22Rv1 (cell line): ENCODE measurements around the gene OPHN1.
A peak's percentile ranks its signal among the peaks of the same experiment; 100 is the strongest.

Experiments used
- H3K27ac ChIP-seq: fragments of 450-650 bp; 2 replicates; pipeline ENCODE4 v1.5.1; 2017
- ZFX ChIP-seq: fragments of 450-650 bp; IDR thresholded peaks from 2 replicates; pipeline ENCODE4 v1.6.1; 2017; ENCODE audit warnings: antibody characterized with exemption, borderline replicate concordance
- TF ChIP-seq, protein P1 (sequence below): fragments of 450-650 bp; IDR thresholded peaks from 2 replicates; pipeline ENCODE4 v1.5.1; 2017; ENCODE audit warnings: mild to moderate bottlenecking

The OPHN1 gene, protein sequence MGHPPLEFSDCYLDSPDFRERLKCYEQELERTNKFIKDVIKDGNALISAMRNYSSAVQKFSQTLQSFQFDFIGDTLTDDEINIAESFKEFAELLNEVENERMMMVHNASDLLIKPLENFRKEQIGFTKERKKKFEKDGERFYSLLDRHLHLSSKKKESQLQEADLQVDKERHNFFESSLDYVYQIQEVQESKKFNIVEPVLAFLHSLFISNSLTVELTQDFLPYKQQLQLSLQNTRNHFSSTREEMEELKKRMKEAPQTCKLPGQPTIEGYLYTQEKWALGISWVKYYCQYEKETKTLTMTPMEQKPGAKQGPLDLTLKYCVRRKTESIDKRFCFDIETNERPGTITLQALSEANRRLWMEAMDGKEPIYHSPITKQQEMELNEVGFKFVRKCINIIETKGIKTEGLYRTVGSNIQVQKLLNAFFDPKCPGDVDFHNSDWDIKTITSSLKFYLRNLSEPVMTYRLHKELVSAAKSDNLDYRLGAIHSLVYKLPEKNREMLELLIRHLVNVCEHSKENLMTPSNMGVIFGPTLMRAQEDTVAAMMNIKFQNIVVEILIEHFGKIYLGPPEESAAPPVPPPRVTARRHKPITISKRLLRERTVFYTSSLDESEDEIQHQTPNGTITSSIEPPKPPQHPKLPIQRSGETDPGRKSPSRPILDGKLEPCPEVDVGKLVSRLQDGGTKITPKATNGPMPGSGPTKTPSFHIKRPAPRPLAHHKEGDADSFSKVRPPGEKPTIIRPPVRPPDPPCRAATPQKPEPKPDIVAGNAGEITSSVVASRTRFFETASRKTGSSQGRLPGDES

DNA sequence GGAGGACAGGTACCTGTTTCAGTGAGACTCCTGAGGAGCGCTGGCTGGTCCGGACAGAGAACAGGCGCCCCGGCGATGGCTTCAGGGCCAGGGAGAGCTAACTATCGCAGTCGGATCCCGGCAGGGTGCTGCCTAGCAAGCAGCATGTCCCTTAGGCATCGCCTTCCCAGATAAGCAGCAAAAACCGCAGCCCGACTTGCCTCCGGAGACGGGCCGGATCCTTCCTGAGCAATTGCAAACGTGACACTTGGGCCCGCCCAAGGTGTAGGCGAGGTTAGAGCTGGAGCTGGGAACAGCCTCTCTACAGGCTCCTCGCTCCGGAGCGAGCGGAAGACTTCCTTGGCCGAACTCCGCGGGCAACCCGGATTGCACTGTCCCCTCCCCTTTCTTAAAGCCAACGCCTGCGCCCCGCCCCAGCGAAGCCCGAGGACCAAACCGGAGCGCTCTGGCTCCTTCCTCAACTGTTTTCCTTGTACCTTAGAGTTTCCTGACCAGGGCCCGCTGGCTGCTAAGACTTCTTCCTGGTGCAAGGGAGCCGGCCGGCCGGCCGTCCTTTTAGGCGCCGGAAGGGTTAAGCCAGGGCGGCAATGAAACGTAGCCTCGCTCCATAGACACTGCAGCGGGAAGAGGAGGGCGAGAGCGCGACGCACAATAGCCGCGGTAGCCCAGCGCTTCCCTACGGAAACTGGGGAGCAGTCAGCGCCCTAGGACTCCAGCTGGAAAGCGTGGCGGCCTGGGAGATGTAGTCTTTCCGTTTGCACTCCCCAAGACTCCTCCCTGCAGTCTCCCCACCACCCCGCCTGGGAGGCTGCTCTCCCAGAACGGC, at the start of gene OPHN1:
TSS of gene OPHN1 (minus strand) at position 341 of the 826 bp plus-strand sequence. CDS start 475 bp downstream, outside the sequence.
- H3K27ac ChIP-seq: peak within 1 kb of the TSS; percentile 83
- TF ChIP-seq ZFX: no peak
- TF ChIP-seq, protein P1, sequence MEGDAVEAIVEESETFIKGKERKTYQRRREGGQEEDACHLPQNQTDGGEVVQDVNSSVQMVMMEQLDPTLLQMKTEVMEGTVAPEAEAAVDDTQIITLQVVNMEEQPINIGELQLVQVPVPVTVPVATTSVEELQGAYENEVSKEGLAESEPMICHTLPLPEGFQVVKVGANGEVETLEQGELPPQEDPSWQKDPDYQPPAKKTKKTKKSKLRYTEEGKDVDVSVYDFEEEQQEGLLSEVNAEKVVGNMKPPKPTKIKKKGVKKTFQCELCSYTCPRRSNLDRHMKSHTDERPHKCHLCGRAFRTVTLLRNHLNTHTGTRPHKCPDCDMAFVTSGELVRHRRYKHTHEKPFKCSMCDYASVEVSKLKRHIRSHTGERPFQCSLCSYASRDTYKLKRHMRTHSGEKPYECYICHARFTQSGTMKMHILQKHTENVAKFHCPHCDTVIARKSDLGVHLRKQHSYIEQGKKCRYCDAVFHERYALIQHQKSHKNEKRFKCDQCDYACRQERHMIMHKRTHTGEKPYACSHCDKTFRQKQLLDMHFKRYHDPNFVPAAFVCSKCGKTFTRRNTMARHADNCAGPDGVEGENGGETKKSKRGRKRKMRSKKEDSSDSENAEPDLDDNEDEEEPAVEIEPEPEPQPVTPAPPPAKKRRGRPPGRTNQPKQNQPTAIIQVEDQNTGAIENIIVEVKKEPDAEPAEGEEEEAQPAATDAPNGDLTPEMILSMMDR: no peak

DNA sequence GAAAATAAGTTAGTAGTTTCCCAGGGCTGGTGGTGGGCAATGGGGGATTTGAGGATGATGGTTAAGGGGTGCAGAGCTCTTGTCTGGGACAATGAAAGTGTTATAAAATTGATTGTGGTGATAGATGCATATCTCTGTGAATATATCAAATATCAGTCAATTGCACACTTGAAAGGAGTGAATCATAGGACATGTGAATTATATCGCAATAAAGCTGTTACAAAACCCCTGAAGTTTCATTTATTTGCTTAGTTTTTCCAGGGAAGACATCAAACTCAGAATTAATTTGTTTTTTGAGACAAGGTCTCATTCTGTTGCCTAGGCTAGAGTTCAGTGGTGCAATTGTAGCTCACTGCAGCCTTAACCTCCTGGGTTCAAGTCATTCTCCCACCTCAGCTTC, 47.7 kb upstream of the OPHN1 start:
- TF ChIP-seq, protein P1: no peak
- TF ChIP-seq ZFX: no peak
- H3K27ac ChIP-seq: no peak overlapping the region

DNA sequence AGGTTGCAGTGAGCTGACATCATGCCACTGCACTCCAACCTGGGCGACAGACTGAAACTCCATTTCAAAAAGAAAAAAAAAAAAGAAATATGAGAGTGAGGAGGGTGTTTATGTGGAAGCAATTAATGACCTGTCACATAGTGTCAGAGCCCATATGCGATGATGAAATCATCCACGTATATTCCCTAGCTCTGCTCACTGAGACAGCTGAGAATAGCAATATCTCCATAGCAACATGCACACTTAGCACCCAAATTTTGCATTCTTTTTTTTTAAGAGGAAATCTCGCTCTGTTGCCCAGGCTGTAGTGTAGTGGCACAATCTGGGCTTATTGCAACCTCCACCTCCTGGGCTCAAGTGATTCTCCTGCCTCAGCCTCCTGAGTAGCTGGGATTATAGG, 31.5 kb upstream of the OPHN1 start:
- TF ChIP-seq, protein P1: no peak
- TF ChIP-seq ZFX: no peak

DNA sequence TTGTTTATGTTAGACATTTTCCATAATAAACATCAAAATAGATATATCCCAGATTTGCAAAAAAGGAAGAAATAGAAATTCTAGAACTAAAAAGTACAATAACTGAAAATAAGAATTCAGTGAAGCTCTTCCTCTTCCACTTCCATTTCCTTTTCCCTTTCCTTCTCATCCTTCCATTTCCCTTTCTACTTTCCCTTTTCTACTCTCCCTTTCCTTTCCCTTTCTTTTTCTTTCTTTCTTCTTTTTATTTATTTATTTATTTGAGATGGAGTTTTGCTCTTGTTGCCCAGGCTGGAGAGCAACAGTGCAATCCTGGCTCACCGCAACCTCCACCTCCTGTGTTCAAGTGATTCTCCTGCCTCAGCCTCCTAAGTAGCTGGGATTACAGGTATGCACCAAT, 30.6 kb upstream of the OPHN1 start:
- TF ChIP-seq, protein P1: no peak
- TF ChIP-seq ZFX: no peak
- H3K27ac ChIP-seq: no peak overlapping the region

More for the DNA sequence above, 31.5 kb upstream of the OPHN1 start:
- no peak overlapping the region for H3K27ac ChIP-seq

DNA sequence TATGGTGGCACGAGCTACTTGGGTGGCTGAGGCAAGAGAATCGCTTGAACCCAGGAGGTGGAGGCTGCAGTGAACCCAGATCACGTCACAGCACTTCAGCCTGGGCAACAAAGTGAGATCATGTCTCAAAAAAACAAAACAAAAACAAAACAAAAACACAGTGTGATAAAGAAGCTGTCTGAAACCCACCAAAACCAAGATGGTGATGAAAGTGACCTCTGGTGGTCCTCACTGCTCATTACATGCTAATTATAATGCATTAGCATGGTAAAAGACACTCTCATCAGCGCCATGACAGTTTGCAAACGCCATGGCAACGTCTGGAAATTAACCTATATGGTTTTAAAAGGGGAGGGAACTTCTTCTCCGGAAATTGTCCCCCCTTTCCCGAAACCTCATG, 29.4 kb upstream of the OPHN1 start:
- H3K27ac ChIP-seq: no peak overlapping the region
- no peak for TF ChIP-seq ZFX
- TF ChIP-seq, protein P1: peak; percentile 60

DNA sequence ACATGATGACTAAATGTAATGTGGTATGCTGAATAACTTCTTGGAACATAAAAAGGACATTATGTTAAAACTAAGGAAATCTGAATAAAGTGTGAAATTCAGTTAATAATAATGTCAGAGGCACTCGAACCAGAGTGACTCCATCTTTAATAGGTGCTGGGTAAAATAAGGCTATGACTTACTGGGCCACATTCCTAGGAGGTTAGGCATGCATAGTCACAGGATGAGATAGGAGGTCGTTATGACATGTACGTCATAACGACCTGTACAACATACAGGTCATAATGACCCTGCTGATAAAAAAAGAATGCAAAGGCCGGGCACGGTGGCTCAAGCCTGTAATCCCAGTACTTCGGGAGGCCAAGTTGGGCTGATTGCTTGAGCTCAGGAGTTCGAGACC, 28.9 kb upstream of the OPHN1 start:
- TF ChIP-seq, protein P1: no peak
- no peak for TF ChIP-seq ZFX
- no peak overlapping the region for H3K27ac ChIP-seq
